ENCODE results near the gene SAMD13.

Gene SAMD13

GRCh38 chr1:84386716-84387479 lies 85.4 kb downstream of the SAMD13 start:
- Histone ChIP-seq H3K36me3 (ENCODE audit: control insufficient read depth, insufficient read depth, low read length) (no peaks in the 10 kb centered on the region), H3K4me3 (ENCODE audit: extremely low read depth, insufficient read depth, low read length, poor library complexity, severe bottlenecking) (no peak overlapping the region), H3K27ac (ENCODE audit: low read depth, low read length, severe bottlenecking) (no peak overlapping the region), H3K9me3 (ENCODE audit: control insufficient read depth, low read length) (no peaks in the 10 kb centered on the region), H3K4me1 (ENCODE audit: control insufficient read depth, insufficient read depth, low read length, poor library complexity, severe bottlenecking) (peaks cover 4% of the 10 kb centered on the region)
- WGBS, 2 experiments (ENCODE audit: insufficient coverage in 2 of 2): 62 to 90% methylated on average over 3 to 4 of the region's 5 CpGs

DNA sequence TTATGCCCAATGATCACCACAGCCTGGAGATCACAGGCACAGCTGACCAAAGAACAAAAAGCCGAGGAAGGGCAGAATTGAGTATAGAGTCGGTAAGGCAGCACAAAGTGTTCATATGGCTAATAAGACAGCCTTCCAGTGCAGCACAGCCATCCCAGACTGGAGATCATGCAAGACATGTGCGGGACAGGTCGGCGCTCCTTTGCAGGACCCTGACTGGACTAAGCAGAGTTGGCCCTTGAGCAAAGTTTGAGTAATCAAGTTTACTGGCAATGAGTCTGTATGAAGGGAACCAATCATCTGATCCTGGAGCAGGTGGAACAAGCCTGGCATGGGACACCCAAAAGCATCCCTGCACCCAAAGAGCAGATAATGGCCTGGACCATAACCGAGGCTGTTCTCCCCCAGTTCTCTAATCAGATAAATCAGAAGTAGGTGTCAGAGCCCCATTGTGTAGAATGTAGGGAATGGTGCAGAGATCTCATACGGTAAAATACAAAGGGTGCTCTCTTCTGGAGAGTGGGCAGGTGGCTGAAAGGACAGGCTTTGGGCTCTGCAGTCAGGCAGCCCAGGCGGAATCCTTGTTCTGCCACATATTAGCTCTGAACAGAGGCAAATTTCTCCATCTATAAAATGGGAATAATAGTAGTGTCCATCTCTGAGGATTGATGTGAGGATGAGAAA lies 86.1 kb downstream of the SAMD13 start:
- Histone ChIP-seq H3K4me1 (ENCODE audit: control insufficient read depth, insufficient read depth, low read length, poor library complexity, severe bottlenecking) (no peaks in the 10 kb centered on the region), H3K9me3 (ENCODE audit: control insufficient read depth, low read length) (no peaks in the 10 kb centered on the region), H3K4me3 (ENCODE audit: extremely low read depth, insufficient read depth, low read length, poor library complexity, severe bottlenecking) (no peak overlapping the region), H3K36me3 (ENCODE audit: control insufficient read depth, insufficient read depth, low read length) (no peaks in the 10 kb centered on the region), H3K27ac (ENCODE audit: low read depth, low read length, severe bottlenecking) (no peak overlapping the region)
- 75 to 88% methylated on average over 5 to 7 of the region's 8 CpGs for WGBS, 2 experiments (ENCODE audit: insufficient coverage in 2 of 2)

GRCh38 chr1:84390226-84390625 lies 88.7 kb downstream of the SAMD13 start:
- Histone ChIP-seq H3K27ac (ENCODE audit: low read depth, low read length, severe bottlenecking) (no peak overlapping the region), H3K36me3 (ENCODE audit: control insufficient read depth, insufficient read depth, low read length) (no peaks in the 10 kb centered on the region), H3K9me3 (ENCODE audit: control insufficient read depth, low read length) (no peaks in the 10 kb centered on the region), H3K4me1 (ENCODE audit: control insufficient read depth, insufficient read depth, low read length, poor library complexity, severe bottlenecking) (no peaks in the 10 kb centered on the region), H3K4me3 (ENCODE audit: extremely low read depth, insufficient read depth, low read length, poor library complexity, severe bottlenecking) (no peak overlapping the region)

- H3K4me1 ChIP-seq (ENCODE audit: control insufficient read depth, insufficient read depth, low read length, poor library complexity, severe bottlenecking): no peaks in the 10 kb centered on the region
- 92 to 96% methylated on average over 7 of the region's 11 CpGs for WGBS, 2 experiments (ENCODE audit: insufficient coverage in 2 of 2)
- no peaks in the 10 kb centered on the region for H3K36me3 ChIP-seq (ENCODE audit: control insufficient read depth, insufficient read depth, low read length)
- H3K27ac ChIP-seq (ENCODE audit: low read depth, low read length, severe bottlenecking): no peak within 1 kb of the TSS
- no peak within 1 kb of the TSS for H3K4me3 ChIP-seq (ENCODE audit: extremely low read depth, insufficient read depth, low read length, poor library complexity, severe bottlenecking)
- H3K9me3 ChIP-seq (ENCODE audit: control insufficient read depth, low read length): no peaks in the 10 kb centered on the region
Measured at GRCh38 chr1:84398175-84399155, 97.0 kb downstream of the SAMD13 start, which contains the start of gene DNASE2B. DNASE2B (plus strand) TSS chr1:84398484; CDS start chr1:84398565, 81 bp downstream.

Measured in mesodermal cell (in vitro differentiated cells).